ENCODE data around the gene ZNF217.
"Not testable (repeated sequence)": the region's sequence is repeated elsewhere in the genome, so short reads cannot be mapped to it uniquely, and the experiment has no call there.

ZNF217 gene

DNA sequence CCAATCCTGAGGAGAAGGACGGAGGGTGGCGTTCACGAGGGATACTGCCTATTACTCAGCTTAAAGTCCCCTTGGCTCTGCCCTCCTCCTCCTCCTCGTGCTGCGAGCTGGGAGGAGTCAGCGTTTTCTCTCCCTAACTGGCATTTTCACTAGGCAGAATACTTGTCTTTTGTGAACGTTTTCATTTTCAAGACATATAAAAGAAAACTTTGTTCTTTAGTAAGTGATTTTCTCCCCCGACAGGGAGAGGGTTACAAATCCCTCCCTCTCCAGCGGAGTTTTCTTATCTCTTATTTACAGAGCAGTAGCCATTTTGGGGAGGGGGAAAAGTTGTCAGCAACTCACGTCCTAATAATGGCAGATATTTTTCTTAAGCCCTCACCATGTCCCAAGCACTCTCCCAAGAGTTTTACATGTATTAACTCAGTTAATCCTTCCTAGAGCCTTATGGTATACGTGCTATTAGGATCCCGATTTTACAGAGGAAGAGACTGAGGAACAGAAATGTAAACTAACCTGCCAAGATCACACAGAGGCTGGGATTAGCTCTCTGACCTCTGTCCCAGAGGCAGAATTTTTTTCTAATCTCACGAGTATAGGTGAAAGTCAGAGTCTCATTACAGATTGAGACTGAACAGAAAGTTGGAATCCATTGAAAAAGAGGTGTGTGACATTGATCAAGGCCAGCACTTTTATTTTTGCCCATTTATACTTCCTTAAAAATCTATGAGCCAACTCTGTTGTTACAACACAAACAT lies 30.0 kb upstream of the ZNF217 start:
- H3K4me3 ChIP-seq (replicated peaks; ENCODE audit: low read depth, low read length), result peak overlapping the region; percentile 19
- DNase-seq (ENCODE audit: low read depth), result peak; percentile 80
- TF ChIP-seq, protein P1, sequence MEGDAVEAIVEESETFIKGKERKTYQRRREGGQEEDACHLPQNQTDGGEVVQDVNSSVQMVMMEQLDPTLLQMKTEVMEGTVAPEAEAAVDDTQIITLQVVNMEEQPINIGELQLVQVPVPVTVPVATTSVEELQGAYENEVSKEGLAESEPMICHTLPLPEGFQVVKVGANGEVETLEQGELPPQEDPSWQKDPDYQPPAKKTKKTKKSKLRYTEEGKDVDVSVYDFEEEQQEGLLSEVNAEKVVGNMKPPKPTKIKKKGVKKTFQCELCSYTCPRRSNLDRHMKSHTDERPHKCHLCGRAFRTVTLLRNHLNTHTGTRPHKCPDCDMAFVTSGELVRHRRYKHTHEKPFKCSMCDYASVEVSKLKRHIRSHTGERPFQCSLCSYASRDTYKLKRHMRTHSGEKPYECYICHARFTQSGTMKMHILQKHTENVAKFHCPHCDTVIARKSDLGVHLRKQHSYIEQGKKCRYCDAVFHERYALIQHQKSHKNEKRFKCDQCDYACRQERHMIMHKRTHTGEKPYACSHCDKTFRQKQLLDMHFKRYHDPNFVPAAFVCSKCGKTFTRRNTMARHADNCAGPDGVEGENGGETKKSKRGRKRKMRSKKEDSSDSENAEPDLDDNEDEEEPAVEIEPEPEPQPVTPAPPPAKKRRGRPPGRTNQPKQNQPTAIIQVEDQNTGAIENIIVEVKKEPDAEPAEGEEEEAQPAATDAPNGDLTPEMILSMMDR (IDR thresholded peaks at IDR 0.05; ENCODE audit: low read length, missing control alignments), result peak; percentile 10

DNA sequence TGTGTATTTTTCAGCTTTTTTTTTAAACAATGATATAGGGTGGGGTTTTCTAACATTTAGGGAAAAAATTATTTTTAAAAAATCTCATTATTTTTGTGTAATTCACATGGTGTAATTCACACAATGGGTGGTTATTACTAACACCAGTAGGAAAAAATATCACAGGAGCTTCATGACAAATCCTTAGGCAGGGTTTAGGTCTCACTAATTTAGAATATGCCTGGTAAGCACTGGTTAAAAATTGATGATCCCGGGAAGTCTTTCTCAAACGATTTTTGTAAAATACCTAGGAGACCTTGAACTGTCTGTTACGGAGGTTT lies 29.5 kb upstream of the ZNF217 start:
- DNase-seq (ENCODE audit: low read depth), result no peak
- H3K4me3 ChIP-seq (replicated peaks; ENCODE audit: low read depth, low read length), result peak overlapping the region; percentile 19
- TF ChIP-seq, protein P1 (IDR thresholded peaks at IDR 0.05; ENCODE audit: low read length, missing control alignments), result no peak

DNA sequence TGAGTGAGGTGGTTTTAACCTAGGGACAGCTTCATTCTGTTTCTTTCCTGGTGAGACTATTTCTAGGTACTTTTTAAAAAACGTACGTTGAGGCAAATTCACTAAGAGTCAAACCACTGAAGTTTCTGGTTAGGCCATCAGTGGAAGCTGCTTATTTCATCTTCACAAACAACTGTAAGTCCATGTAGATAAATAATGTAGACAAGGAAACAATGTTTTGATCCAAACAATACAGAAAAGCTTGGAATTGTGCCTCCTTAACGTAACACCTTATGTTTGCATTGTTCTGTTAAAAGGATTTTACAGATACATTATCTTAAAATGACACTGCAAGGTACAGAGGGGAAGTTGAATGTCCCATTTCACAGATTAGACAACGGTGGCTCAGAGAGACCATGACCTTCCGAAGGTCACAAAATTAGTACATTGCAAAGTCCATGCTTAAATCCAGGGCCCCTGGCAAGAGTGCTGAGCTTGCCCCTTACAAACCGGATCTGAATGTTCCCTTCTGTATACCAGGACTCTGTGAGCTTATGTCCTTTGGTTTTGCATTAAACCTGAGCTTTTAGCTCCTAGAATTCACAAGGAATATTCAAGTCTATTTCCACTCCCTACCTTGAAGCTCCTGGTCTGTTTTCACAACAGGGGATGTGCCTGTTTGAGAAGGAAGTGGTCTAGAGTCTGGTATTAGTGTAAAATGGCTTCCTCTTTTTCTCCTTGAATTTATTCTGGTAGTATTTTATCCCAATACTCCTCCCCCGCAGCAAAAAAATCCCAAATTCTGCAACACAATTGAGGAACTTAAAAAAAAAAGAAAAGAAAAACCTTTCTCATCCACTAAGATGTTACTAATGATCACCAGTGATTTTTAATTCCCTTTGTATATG lies 28.9 kb upstream of the ZNF217 start:
- H3K4me3 ChIP-seq (replicated peaks; ENCODE audit: low read depth, low read length), result no peak overlapping the region
- peak; percentile 36 for DNase-seq (ENCODE audit: low read depth)
- TF ChIP-seq, protein P1 (IDR thresholded peaks at IDR 0.05; ENCODE audit: low read length, missing control alignments), result no peak

DNA sequence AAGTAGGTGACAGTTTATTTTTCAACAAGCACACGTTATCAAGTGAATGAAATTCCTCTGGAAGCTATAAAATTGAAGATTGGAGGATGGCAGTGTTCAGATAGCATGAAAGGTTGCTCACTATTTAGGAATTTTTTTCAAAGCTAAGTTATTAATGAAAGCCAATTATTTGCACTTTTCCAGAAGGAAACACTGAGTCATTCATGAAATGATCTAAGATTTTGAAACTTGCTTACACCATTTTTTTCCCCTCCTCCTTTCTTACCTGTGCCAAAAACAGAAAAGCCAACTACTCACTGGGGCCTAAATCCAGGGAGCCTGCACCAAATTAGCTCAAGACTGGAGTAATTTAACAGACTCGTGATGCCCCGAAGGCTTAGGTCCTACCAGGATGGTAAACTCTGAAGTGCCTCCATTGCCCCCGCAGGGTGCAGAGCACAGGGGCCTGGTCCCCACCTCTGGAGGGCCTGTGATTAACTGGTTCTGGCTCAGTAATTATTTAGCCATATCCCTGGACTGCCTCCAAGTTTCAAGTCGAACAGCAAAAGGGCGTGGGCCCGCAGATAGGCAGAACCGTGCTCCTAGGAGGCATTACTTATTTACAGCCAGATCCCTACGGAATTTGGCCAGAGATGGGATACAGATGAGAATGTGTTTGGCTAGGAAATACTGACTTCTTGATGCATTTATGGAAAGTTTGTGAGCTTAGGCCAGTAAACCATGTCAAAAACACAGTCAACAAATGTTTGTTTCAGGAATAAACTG lies 28.0 kb upstream of the ZNF217 start:
- TF ChIP-seq, protein P1 (IDR thresholded peaks at IDR 0.05; ENCODE audit: low read length, missing control alignments), result no peak
- H3K4me3 ChIP-seq (replicated peaks; ENCODE audit: low read depth, low read length), result no peak overlapping the region
- DNase-seq (ENCODE audit: low read depth), result peak; percentile 95

DNA sequence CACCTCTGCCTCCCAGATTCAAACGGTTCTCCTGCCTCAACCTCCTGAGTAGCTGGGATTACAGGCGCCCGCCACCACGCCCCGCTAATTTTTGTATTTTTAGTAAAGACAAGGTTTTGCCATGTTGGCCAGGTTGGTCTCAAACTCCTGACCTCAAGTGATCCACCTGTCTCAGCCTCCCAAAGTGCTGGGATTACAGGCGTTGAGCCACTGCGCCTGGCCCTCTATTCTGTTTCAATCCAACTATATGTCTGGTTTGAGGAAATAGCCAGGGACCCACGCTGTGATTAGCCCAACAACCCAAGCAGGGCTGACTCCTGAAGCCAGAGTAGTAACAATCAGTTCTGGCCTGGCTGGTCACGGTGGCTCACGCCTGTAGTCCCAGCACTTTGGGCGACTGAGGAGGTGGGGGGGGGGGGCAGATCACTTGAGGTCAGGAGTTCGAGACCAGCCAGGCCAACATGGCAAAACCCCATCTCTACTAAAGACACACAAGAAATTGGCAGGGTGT lies 24.9 kb upstream of the ZNF217 start:
- DNase-seq (ENCODE audit: low read depth); H3K4me3 ChIP-seq (replicated peaks; ENCODE audit: low read depth, low read length): not testable (repeated sequence)

DNA sequence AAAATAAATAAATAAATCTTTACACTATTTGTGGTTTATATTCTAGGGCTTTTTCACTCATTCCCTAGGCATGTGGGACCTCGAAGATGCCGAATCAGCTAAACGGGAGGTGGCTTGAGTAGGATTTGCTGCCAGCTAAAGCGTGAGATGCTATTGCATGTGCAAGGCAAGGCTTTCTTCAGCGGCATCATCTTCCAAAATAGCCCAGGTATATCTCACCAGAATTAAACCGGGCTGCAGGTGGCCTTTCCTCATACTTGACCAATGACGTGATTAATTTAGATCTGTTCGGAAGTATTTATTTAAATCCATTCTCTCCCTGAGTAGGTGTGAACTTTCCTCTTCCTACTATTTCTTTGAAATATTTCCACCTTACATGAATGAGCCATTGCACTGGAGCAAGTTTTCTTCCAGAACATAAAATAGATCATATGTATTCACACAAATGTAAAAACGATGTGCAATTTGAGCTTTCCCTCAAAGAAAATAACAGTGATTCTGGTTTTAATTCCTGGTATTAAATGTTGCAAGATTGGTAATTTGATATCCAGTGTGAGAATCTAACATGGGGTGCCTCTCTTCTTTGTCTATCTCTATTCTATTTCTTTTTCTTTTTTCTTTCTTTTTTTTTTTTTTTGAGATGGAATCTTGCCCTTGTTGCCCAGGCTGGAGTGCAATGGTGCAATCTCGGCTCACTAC lies 24.3 kb upstream of the ZNF217 start:
- H3K4me3 ChIP-seq (replicated peaks; ENCODE audit: low read depth, low read length), result no peak overlapping the region
- no peak for DNase-seq (ENCODE audit: low read depth)
- TF ChIP-seq, protein P1 (IDR thresholded peaks at IDR 0.05; ENCODE audit: low read length, missing control alignments), result no peak

DNA sequence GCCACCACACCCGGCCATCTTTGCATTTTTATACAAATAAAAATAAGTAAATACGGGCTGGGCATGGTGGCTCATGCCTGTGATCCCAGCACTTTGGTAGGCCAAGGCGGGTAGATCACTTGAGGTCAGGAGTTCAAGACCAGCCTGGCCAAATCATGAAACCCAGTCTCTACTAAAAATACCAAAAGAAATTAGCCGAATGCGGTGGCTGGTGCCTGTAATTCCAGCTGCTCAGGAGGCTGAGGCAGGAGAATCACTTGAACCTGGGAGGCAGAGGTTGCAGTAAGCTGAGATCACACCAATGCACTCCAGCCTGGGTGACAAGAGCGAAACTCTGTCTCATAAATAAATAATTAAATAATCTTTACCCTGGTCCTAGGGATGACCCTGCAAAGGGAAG lies 22.9 kb upstream of the ZNF217 start:
- not testable (repeated sequence) for DNase-seq (ENCODE audit: low read depth)

More for the DNA sequence above, 22.9 kb upstream of the ZNF217 start:
- H3K4me3 ChIP-seq (replicated peaks; ENCODE audit: low read depth, low read length), result not testable (repeated sequence)

Measured in fibroblast of pulmonary artery (primary cell).